Right forelimb (tissue), 1 donor: ENCODE results near the gene MACF1.
"Not testable (repeated sequence)": the region's sequence is repeated elsewhere in the genome, so short reads cannot be mapped to it uniquely, and the experiment has no call there.

ENCODE experiments used
- DNase-seq: peaks from one replicate; pipeline ENCODE4 v3.0.0-alpha.2; 2018

The MACF1 gene

DNA sequence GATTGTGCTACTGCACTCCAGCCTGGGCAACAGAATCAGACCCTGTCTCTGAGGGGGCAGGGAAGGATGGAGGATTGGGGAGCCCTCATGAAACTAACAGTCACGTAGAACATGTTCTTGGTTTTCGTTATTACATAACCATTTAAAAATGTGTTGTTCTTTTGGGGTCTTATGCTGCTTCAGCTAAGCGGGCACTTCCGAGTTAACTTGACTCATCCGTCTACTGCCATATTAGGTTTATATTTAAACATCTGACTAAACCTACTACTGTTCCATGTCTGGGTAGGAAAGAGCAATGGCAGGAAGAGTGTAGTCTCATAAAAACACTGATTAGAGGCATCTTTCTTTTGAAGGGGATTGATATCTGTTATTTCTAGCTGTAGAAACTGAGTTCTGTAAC lies 227.4 kb downstream of the MACF1 start:
- no peak for DNase-seq

DNA sequence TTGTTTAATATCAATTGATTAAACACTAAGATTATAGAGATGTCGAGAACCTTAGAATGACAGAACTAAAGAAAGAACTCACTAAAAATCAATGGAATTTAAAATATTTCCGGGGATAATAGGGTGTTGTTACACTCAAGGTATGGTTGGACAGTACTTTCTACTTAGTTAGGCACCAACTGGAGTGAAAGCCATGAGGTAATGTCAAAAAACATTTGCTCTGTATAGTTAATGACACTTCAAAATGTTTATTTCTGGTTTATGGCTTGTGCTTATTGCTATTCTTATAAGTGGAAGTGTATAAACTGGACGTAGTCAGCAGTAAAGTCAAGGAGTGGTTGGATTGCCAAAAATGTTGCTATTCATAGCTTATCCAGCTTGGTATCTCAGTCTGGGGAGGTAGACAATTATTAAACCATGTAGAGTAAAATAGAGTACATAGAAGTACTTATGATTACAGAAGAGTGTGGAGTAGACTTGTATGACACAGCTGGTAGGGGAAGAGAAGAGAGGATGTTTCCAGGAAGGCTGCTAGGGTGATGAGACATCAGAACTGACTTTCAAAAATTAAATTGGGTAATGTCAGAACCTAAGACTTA lies 230.4 kb downstream of the MACF1 start:
- no peak for DNase-seq

DNA sequence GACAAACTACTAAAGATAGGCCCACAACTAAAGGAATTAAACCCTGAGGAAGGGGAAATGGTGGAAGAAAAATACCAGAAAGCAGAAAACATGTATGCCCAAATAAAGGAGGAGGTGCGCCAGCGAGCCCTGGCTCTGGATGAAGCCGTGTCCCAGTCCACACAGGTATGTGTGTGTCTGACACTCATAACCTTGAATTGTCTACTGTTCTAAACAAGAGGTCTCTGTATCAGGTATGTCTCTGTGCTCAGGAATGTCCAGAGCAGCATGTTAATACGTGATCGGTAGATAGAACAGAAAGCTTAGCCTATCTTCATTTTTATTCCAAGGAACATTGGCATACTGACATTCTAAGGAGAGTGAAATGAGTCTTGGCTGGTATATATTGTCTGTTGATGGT lies 231.1 kb downstream of the MACF1 start:
- no peak for DNase-seq

DNA sequence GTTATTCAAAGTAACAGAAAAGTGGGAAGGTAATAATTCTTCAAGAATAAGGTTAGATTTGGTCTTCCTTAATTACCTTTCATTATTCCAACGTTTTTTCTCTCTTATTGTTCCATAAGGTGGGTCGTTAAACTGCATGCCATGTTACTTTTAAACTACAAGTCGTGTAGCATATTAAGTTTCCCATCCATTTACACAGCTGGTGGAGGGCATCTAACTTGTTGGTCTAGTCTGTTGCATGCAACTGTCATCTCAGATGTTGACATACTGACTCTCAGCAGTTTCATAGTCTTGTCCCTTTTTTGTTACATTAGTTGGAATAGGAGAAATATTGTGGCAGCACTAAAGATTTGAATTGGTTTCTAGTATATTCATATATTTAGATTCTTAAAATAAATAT lies 232.3 kb downstream of the MACF1 start:
- no peak for DNase-seq

DNA sequence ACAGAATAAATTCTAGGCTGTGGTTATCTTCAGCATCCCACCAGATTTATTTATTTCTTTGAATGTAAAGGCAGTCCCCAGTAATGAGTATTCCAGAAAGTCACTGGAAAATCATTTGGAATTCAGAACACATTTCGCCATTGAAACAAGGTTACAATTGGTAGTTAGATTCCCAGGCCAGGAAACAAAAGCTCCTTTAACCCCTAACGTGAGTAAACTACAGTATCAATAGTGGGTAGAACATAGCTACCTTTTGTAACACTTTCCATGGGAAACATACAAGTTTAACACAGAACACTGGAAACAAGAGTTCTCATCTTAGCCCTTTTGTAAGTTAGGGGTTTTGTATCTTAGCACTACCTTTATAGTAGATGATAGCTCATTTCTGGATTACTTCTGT lies 233.5 kb downstream of the MACF1 start:
- no peak for DNase-seq

DNA sequence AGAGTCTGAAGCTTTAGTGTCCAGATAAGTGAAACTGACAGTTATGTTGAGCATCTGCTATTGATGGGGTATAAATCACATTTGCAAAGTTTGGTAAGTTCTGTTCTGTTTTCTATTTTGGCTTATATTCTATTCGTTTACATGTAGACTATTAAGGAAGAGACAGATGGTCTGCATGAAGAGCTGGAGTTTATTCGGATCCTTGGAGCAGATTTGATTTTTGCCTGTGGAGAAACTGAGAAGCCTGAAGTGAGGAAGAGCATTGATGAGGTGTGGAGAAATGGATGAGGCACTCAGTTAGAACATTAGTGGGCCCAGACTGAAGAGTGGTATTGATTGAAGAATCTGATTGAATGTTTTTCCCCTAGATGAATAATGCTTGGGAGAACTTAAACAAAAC lies 236.4 kb downstream of the MACF1 start:
- no peak for DNase-seq

DNA sequence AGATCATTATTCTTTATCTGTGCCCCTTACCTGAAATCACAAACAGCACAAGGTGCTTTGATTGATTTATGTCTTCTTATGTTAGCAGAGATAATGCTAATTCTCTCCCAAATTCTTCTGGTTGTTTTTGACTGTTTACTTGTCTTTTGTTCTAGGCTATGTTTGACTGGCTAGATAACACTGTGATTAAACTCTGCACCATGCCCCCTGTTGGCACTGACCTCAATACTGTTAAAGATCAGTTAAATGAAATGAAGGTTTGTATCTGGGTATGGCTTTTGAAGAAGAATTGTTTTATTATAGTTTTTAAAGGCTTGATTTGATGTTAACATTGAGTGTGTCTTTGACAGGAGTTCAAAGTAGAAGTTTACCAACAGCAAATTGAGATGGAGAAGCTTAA lies 237.3 kb downstream of the MACF1 start:
- no peak for DNase-seq

DNA sequence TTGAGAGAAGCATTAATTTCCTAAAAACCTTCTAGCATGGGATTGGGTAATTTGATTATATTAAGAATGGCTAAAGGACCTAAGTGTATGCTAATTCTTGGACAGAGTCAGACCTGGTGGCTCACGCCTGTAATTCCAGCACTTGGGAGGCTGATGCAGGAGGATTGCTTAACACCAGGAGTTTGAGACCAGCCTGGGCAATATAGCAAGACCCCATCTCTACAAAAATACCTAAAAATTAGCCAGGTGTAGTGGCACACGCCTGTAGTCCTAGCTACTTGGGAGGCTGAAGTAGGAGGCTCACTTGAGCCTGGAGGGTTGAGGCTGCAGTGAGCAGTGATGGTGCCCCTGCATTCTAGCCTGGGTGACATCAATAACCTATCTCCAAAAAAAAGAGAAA lies 241.1 kb downstream of the MACF1 start:
- DNase-seq, result no peak

DNA sequence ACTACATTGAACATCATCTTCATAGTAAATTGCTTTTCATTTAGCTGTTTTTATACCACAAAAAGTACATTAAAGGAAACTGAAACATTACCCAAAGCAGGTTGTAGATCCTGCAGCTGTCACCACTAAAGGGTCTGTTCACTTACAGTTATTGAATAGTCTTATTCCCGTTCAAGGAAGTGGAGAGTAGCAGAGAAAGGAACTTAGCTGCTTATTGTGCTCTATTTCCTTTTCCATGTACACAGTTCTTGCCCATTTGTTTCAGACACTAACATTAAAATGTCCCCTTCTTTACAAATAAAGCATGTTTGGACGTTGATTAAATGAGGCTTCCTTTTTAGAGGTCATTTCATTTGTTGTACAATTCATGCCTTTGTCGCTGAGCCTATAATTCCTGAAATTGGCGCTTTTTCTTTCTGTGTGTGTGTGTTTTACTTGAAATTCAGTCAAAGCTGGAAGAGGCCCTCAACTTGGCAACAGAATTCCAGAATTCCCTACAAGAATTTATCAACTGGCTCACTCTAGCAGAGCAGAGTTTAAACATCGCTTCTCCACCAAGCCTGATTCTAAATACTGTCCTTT lies 242.6 kb downstream of the MACF1 start:
- DNase-seq, result no peak

DNA sequence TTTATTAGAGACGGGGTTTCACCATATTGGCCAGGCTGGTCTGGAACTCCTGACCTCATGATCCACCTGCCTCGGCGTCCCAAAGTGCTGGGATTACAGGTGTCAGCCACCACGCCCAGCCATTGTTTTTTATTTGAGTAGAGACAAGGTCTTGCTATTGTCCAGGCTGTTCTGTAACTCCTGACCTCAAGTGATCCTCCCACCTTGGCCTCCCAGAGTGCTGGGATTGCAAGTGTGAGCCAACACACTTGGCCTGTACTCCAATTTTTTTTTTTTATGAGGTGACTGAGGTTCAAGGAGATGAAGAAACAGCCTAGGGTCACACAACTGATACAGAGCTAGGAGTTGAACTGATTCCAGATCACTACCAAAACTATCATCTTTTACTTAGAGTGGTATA lies 245.5 kb downstream of the MACF1 start:
- DNase-seq, result not testable (repeated sequence)

DNA sequence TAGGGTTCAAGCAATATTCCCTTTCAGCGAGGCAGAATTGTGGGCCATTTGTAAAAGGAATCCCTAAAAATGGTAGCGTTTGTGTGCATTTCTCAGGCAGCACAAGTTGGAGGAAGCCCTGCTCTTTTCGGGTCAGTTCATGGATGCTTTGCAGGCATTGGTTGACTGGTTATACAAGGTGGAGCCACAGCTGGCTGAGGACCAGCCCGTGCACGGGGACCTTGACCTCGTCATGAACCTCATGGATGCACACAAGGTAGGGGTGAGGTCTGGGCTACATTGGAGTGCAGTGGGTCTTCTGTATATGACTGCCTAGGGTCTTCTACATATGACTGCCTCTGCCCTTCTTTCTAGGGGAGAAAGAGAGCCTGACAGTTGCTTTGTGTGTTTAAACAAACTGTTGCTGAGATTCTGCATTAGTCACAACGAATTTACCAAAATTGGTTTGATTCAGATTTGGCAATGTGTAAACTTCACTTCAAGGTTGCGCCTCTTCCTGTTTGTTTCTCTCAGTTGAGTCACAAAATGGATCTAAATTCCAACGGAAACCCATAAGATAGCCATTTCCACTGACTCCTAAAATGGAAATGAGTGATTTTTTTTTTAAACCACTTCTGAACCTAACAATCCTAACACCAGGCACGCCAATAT lies 246.6 kb downstream of the MACF1 start:
- DNase-seq, result no peak

DNA sequence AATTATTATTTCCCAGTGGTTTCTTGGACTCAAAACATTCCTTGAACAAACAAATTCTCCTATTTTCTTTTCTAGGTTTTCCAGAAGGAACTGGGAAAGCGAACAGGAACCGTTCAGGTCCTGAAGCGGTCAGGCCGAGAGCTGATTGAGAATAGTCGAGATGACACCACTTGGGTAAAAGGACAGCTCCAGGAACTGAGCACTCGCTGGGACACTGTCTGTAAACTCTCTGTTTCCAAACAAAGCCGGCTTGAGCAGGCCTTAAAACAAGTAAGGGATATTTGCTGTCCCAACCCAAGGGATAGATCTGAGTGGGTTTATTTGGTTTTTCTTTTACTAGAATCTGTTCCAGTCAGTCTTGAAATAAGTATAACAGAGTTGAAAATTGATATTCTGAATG lies 247.6 kb downstream of the MACF1 start:
- no peak for DNase-seq

DNA sequence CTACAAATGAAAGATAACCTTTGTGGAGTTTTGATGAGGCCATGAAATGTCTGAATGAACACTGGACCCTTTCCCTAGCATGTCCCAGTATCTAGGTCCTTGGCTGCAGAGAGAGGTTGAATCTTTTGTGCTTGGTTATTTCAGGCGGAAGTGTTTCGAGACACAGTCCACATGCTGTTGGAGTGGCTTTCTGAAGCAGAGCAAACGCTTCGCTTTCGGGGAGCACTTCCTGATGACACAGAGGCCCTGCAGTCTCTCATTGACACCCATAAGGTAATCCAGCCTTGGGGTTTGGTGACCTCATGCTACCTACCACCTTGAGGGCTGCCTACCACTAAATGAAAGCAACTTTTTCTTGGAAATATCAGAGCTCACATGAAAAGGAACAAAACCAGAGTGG lies 248.0 kb downstream of the MACF1 start:
- no peak for DNase-seq

DNA sequence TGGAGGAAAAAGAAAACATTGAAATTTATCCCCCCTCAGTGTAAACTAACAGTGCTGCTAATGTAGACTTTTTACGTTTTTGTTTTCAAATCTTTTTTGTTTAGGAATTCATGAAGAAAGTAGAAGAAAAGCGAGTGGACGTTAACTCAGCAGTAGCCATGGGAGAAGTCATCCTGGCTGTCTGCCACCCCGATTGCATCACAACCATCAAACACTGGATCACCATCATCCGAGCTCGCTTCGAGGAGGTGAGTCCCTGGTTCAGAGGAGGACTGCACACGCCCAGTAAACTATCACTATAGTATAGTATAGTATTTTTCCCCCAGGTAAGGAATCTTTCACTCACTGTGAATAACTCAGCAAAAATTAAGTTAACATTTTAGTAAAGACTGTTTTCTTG lies 249.1 kb downstream of the MACF1 start:
- DNase-seq, result no peak

DNA sequence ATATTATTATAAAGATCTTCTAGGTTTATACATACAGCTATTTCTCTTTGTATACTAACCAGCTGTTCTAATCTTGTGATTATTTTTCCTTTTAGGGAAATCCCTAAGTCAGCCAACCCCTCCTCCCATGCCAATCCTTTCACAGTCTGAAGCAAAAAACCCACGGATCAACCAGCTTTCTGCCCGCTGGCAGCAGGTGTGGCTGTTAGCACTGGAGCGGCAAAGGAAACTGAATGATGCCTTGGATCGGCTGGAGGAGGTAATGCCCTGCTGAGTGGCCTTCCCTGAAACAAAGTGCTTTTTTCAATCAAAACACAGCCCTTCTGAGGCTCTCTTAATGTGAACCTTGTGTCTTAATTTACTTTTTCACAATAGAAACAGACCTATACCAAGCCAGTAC lies 254.5 kb downstream of the MACF1 start:
- DNase-seq, result no peak

DNA sequence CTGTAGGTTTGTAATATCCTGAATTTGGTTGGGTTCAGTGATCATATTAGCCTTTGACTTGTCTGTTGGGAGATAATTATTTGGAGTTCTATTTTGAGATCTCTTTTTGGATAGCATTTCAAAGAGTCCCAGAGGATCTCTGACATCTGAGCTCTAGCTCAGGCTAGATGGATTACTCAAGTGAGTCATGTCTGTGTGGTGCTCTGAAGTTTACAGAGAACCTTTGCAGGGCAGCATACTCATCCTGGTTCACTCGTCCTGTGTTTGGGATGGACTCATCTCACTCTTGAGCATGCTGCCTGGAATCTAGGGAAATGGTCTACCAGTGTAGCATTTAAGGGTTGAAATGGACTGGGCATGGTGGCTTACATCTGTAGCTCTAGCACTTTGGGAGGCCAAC lies 257.6 kb downstream of the MACF1 start:
- no peak for DNase-seq

DNA sequence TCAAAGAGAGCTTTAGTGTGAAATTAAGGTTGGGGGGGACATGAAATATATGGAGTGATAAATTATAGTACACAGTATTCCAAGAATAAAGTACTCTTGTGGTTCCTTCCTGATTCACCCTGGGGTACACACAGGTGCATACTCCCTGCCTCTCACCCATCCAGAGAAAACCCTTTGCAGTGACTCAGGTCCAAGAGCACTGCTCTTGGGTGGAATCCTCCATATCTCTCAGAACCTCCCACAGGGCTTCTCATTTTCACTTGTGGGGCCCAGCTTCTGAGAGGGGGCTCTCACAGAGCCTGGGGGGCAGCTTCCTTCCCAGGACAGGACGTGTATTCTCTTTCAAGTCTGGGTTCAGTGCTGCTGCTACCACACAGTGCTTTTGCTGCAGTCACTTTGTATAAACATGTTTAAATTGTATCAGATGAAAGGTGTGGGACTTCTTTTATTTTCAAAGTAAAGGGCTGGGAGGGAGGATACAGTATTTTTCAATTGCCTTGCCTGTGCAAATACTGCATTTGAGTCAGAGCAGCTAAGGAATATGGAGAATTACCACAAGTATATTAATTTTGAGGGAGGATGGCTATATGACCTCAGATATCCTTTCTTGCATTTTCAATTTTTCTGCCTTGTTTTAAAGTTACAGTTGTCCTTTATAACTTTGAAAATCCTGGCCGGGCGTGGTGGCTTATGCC lies 262.1 kb downstream of the MACF1 start:
- no peak for DNase-seq

DNA sequence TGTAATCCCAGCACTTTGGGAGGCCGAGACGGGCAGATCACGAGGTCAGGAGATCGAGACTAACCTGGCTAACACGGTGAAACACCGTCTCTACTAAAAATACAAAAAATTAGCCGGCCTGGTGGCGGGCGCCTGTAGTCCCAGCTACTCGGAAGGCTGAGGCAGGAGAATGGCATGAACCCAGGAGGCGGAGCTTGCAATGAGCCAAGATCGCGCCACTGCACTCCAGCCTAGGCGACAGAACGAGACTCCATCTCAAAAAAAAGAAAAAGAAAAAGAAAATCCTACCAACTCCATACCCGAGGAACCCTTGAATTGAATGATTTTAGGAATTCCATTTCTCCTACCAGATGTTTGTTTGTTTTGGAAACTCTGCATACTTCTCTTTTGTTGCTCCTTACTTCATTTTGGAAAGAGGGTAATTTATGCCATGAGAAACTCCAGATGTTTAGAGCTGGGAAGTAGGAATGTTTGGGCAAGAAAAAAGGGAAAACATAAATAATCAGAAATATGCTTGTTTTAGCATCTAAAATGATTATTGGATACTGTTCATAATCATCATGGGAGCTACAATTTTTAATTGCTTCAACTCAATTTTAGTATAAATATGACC lies 262.7 kb downstream of the MACF1 start:
- DNase-seq, result not testable (repeated sequence)

DNA sequence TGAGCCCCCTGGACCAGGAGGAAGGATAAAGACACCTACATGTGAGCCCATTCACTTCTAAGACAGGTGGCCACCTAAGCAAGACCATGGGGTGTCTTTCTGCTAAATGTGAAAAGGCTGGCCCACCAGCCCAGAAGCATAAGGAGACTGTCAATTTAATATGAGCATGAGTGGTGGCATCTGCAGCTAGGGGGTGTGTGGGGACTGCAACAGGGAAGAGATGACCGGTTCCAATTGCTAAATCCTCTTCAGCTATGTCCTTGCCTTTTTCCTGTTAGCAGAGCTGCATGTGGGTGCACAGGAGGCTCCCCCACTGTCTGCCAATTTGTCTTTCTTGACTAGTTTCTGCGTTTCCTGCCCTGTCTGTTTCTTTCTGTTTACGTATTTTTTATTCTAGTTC lies 264.7 kb downstream of the MACF1 start:
- DNase-seq, result no peak

DNA sequence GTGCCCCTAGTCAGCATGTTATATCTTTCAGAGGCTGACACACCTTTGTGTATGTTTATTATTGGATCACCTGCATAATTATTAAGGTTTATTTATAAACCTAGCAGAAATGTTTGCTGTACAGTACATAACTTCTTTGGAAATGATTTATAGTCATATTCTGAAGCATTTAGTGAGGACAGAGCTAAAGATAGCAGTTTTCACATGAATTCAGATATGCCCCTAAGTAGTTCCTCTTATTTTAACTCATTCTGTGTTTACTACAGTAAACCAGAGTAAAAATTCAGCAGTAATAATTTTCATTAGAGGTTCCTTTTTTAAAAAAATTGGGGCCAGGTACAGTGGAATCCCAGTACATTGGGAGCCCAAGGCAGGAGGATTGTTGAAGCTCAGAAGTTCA lies 265.5 kb downstream of the MACF1 start:
- DNase-seq, result no peak

DNA sequence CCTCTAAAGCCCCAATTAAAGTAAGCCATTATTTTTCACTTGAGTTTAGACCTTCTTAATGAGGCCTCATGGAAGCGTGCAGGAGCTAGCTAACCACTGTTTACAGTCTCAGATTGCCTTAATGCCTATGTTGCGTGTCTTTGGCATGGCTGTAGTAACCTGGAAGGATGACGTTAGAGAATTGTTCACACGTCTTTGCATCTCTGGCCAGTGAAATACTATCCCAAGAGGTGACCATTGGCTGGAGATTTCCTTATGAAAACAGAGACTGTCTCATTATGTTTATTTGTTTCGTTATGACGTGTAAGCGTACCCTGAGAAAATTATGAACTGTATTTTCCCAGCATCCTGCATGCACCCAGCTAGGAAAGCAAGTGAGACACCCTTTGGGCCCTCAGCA lies 268.3 kb downstream of the MACF1 start:
- no peak for DNase-seq

DNA sequence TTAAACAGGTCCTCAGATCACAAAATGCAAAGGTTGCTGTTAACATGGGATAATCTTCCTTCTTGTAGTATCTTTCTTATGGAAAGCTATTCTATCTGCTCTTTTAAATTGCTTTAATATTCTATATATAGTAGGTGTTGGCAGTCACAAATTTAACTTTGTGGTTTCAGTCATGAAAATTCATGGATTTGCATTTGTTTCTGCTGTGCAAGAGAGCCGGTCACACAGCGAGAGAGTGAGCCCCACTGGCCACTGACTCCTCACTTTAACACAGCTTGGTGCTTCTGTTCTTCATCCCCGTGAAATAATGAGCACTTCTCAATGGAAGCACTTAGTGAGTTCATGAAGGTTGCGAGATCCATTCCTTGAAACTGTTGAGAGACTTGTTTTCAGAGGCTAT lies 268.8 kb downstream of the MACF1 start:
- DNase-seq, result no peak

DNA sequence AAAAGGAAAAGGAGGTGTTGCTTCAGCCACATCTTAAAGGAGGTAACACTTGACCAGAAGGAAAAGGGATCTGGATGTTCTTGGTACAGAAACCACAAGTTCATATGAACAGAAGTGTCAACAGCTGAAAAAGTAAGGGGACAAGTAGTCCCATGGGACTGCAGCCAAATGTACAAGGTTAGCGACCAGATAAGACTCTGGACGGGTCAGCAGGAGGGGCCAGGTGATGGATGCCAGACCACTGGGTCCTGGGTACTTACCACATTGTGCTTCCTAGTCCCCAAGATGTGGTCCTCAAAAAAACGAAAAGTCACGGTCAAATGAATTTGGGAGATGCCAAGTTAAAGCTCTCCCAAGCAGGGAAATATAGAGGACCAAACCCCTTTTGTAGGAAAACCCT lies 270.3 kb downstream of the MACF1 start:
- DNase-seq, result no peak

DNA sequence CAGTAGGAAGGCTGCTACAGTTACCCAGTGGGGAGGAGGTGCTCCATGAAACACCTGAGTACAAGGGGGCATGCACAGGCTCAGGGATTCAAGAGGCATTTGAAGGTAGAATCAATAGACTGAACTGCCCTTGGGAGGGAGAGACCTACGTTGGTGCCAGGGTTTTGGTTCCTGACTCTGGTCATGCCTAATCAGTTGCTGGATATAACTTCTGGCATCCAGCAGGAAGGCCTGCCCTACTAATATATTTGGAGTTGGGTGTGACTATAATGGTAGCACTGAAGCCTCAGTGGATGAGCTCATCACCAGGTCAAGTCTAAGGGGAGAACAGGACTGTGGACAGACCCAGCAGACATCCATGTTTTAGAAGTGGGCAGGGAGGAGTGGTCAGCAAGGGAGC lies 271.1 kb downstream of the MACF1 start:
- not testable (repeated sequence) for DNase-seq
